H1 (cell line): ENCODE results near the gene CNIH3. TPM values are rescaled to one million over a fixed set of nuclear protein-coding genes. Genes with fewer than 3 reads are reported as not detected.

Experiments
- CTCF ChIA-PET: fragments of 300-600 bp; sonication (Branson Sonifier 250); formaldehyde crosslinking; loops from one replicate; lab custom pipeline; 2021; ENCODE audit not compliant: partially characterized antibody; lab: Charles Lee
- POLR2A ChIA-PET: fragments of 300-600 bp; sonication (Branson Sonifier 250); formaldehyde crosslinking; loops from one replicate; lab custom pipeline; 2021; ENCODE audit warnings: inconsistent platforms; ENCODE audit not compliant: partially characterized antibody; lab: Charles Lee
- DNase-seq, 2 experiments: peaks; one replicate each; pipeline versions ENCODE4 v3.0.0 to v3.0.0-alpha.2; 2010 to 2022; ENCODE audit warnings: low spot score in 2 of 2, low read depth in 1 of 2, mixed read lengths in 1 of 2
- FAIRE-seq: peaks from 2 replicates; lab custom pipeline; 2011; peaks lifted over from hg19 to GRCh38; lab: Jason Lieb, UNC
- H2AFZ ChIP-seq: 2 replicates; pipeline ENCODE4 v1.8.1; 2012; ENCODE audit warnings: low read length, inconsistent platforms
- H2AK5ac ChIP-seq: 2 replicates; pipeline ENCODE4 v1.6.1; 2013; ENCODE audit warnings: low read depth, low read length
- H2BK120ac ChIP-seq: replicated peaks from 2 replicates; pipeline ENCODE3; 2013; ENCODE audit warnings: low read depth, low read length, inconsistent platforms
- H2BK12ac ChIP-seq: 2 replicates; pipeline ENCODE4 v1.6.1; 2013; ENCODE audit warnings: low read depth, low read length
- H2BK15ac ChIP-seq: 2 replicates; pipeline ENCODE4 v1.6.1; 2013; ENCODE audit warnings: low read length
- H2BK20ac ChIP-seq: 2 replicates; pipeline ENCODE4 v1.6.1; 2013; ENCODE audit warnings: low read length
- H2BK5ac ChIP-seq: 2 replicates; pipeline ENCODE4 v1.6.1; 2013; ENCODE audit warnings: low read depth, low read length
- H3K14ac ChIP-seq: 2 replicates; pipeline ENCODE4 v1.6.1; 2013; ENCODE audit warnings: inconsistent platforms; ENCODE audit not compliant: insufficient read length
- H3K18ac ChIP-seq: 2 replicates; pipeline ENCODE4 v1.6.1; 2013; ENCODE audit warnings: low read length; ENCODE audit errors: extremely low read depth
- H3K23ac ChIP-seq: 2 replicates; pipeline ENCODE4 v1.6.1; 2013; ENCODE audit warnings: inconsistent platforms; ENCODE audit not compliant: insufficient read length
- H3K23me2 ChIP-seq: 2 replicates; pipeline ENCODE4 v1.6.1; 2013; ENCODE audit warnings: low read depth, low read length
- H3K27ac ChIP-seq: 2 replicates; pipeline ENCODE4 v1.6.1; 2011; ENCODE audit warnings: low read depth, low read length, inconsistent platforms
- H3K27me3 ChIP-seq, 4 experiments: replicated peaks in 1 of 4; 1 replicate in 1 of 4; 2 replicates in 3 of 4; pipeline versions ENCODE4 v1.6.1 to v1.8.1; 2011 to 2013; ENCODE audit warnings: low read length in 3 of 4, mild to moderate bottlenecking in 3 of 4, inconsistent platforms in 2 of 4, mixed read lengths in 2 of 4, moderate library complexity in 1 of 4; ENCODE audit not compliant: control insufficient read depth in 3 of 4, insufficient read depth in 3 of 4; ENCODE audit errors: extremely low read depth in 1 of 4
- H3K36me3 ChIP-seq, 4 experiments: 2 replicates each; pipeline versions ENCODE4 v1.6.1 to v1.8.1; 2011 to 2013; ENCODE audit warnings: mild to moderate bottlenecking in 4 of 4, low read length in 3 of 4, moderate library complexity in 2 of 4, control low read depth in 1 of 4, inconsistent platforms in 1 of 4; ENCODE audit not compliant: insufficient read depth in 4 of 4, control insufficient read depth in 2 of 4
- H3K4ac ChIP-seq: replicated peaks from 2 replicates; pipeline ENCODE3; 2013; ENCODE audit warnings: low read length, low read depth, mixed read lengths, inconsistent platforms; ENCODE audit not compliant: insufficient read length
- H3K4me1 ChIP-seq, 4 experiments: replicated peaks in 1 of 4; 1 replicate in 1 of 4; 2 replicates in 3 of 4; pipeline versions ENCODE4 v1.6.1 to v1.8.1; 2011 to 2013; ENCODE audit warnings: low read length in 3 of 4, inconsistent platforms in 2 of 4, mixed read lengths in 1 of 4; ENCODE audit not compliant: insufficient read depth in 4 of 4, control insufficient read depth in 3 of 4
- H3K4me2 ChIP-seq, 2 experiments: 2 replicates each; pipeline versions ENCODE4 v1.6.1 to v1.8.1; 2011 to 2013; ENCODE audit warnings: low read depth in 2 of 2, low read length in 2 of 2, control low read depth in 1 of 2, inconsistent platforms in 1 of 2, mild to moderate bottlenecking in 1 of 2; ENCODE audit not compliant: insufficient read depth in 1 of 2
- H3K4me3 ChIP-seq, 4 experiments: fragments of 200-600, 300-600 bp in 1 of 4; sonication (generic), shearing (Covaris generic), sonication (Bioruptor Twin) in 1 of 4; 2 replicates each; pipeline versions ENCODE4 v1.5.1 to v1.8.1; 2011 to 2016; ENCODE audit warnings: low read length in 4 of 4, low read depth in 3 of 4, control low read depth in 2 of 4, inconsistent platforms in 2 of 4, mild to moderate bottlenecking in 2 of 4, mixed read lengths in 1 of 4, moderate library complexity in 1 of 4; ENCODE audit not compliant: insufficient read depth in 2 of 4; ENCODE audit errors: extremely low read depth in 1 of 4
- H3K56ac ChIP-seq: replicated peaks from 2 replicates; pipeline ENCODE3; 2013; ENCODE audit warnings: low read depth, mild to moderate bottlenecking, mixed read lengths, low read length, inconsistent platforms; ENCODE audit not compliant: insufficient read length
- H3K79me1 ChIP-seq: 2 replicates; pipeline ENCODE4 v1.6.1; 2013; ENCODE audit warnings: low read depth, low read length, control low read depth
- H3K79me2 ChIP-seq, 2 experiments: 2 replicates each; pipeline versions ENCODE4 v1.6.1 to v1.8.1; 2012 to 2013; ENCODE audit warnings: low read length in 2 of 2, mild to moderate bottlenecking in 2 of 2, inconsistent platforms in 1 of 2; ENCODE audit not compliant: insufficient read depth in 2 of 2, control insufficient read depth in 1 of 2
- H3K9ac ChIP-seq, 4 experiments: replicated peaks in 1 of 4; 1 replicate in 1 of 4; 2 replicates in 3 of 4; pipeline versions ENCODE4 v1.6.1 to v1.8.1; 2011 to 2013; ENCODE audit warnings: low read depth in 3 of 4, low read length in 3 of 4, control low read depth in 2 of 4, mild to moderate bottlenecking in 2 of 4, moderate library complexity in 2 of 4, inconsistent platforms in 1 of 4; ENCODE audit errors: extremely low read depth in 1 of 4
- H3K9me3 ChIP-seq, 2 experiments: 2 replicates each; pipeline versions ENCODE4 v1.6.1 to v1.8.1; 2012 to 2013; ENCODE audit warnings: mild to moderate bottlenecking in 2 of 2, moderate library complexity in 2 of 2, control low read depth in 1 of 2, inconsistent platforms in 1 of 2, low read depth in 1 of 2, low read length in 1 of 2, mixed read lengths in 1 of 2; ENCODE audit not compliant: insufficient read depth in 2 of 2
- H4K20me1 ChIP-seq, 2 experiments: replicated peaks in 1 of 2; 2 replicates each; pipeline versions ENCODE3 to v1.8.1; 2011 to 2013; ENCODE audit warnings: inconsistent platforms in 2 of 2, low read length in 2 of 2, mild to moderate bottlenecking in 1 of 2; ENCODE audit not compliant: insufficient read depth in 2 of 2, control insufficient read depth in 1 of 2
- H4K5ac ChIP-seq: 2 replicates; pipeline ENCODE4 v1.6.1; 2013; ENCODE audit warnings: low read length, low read depth, mixed read lengths, inconsistent platforms; ENCODE audit not compliant: insufficient read length
- H4K8ac ChIP-seq: 2 replicates; pipeline ENCODE4 v1.8.0; 2013; ENCODE audit warnings: mild to moderate bottlenecking, moderate library complexity, low read length, inconsistent platforms; ENCODE audit not compliant: insufficient read depth; ENCODE audit errors: extremely low read depth
- H4K91ac ChIP-seq: replicated peaks from 2 replicates; pipeline ENCODE3; 2013; ENCODE audit warnings: low read length, mixed read lengths, inconsistent platforms; ENCODE audit not compliant: insufficient read length
- CHD2 ChIP-seq: IDR thresholded peaks from 2 replicates; pipeline ENCODE4 v1.6.1; 2012; ENCODE audit warnings: low read length, improper control_type of control experiment
- E2F6 ChIP-seq: IDR thresholded peaks from 2 replicates; pipeline ENCODE4 v1.6.1; 2012; ENCODE audit warnings: inconsistent platforms
- EZH2 ChIP-seq: fragments of 200-600 bp; sonication (generic); IDR thresholded peaks from 2 replicates; pipeline ENCODE4 v1.7.1; 2012; ENCODE audit warnings: low read depth, mild to moderate bottlenecking, moderate library complexity, low read length, inconsistent platforms; ENCODE audit not compliant: severe bottlenecking
- KDM4A ChIP-seq: IDR thresholded peaks from one replicate; pipeline ENCODE4 v1.7.1; 2012; ENCODE audit warnings: low read depth, mild to moderate bottlenecking, moderate library complexity, low read length, inconsistent platforms; ENCODE audit not compliant: severe bottlenecking
- MAX ChIP-seq: IDR thresholded peaks from 2 replicates; pipeline ENCODE4 v1.6.1; 2012; ENCODE audit warnings: inconsistent platforms
- RNF2 ChIP-seq: fragments of 200-900, 300-1000 bp; sonication (generic); IDR thresholded peaks from 2 replicates; pipeline ENCODE4 v1.7.1; 2016; ENCODE audit warnings: borderline replicate concordance, low read depth, mild to moderate bottlenecking, antibody characterized with exemption, low read length; ENCODE audit not compliant: poor library complexity, severe bottlenecking; ENCODE audit errors: missing control alignments
- TAF1 ChIP-seq: IDR thresholded peaks from 2 replicates; pipeline ENCODE4 v1.6.1; 2011; ENCODE audit warnings: mild to moderate bottlenecking, low read depth, low read length
- WGBS, 2 experiments: shearing (Covaris generic) in 1 of 2; methylation state at CpG; one replicate each; pipeline versions ENCODE4 v1.1.6 to v1.1.7; 2013 to 2015; ENCODE audit warnings: low lambda C conversion rate in 2 of 2, mixed read lengths in 2 of 2, inconsistent platforms in 1 of 2, low coverage in 1 of 2, missing lambda C conversion rate in 1 of 2; ENCODE audit not compliant: insufficient replicate concordance in 2 of 2, insufficient coverage in 1 of 2, insufficient read length in 1 of 2; ENCODE audit errors: extremely low coverage in 1 of 2, missing lambda C conversion rate in 1 of 2; 5-methylcytosine and 5-hydroxymethylcytosine counted together
- polyA plus RNA-seq, 7 experiments: library from polyadenylated mRNA; depleted of rRNA in 3 of 7; stranded (reverse) in 5 of 7; unstranded in 2 of 7; fragments of >200 nt in 5 of 7; fragments of 200-250 nt in 2 of 7; gene quantifications; 1 replicate in 5 of 7; 2 replicates in 1 of 7; 4 replicates in 1 of 7; pipeline versions ENCODE4 v1.2.1 to v1.2.3, GENCODE V29; 2011 to 2013; ENCODE audit warnings: missing spikeins in 2 of 7, mixed read lengths in 2 of 7
- total RNA-seq: library from RNA; stranded (reverse); fragmentation: NEBNext Ultra II Directional; extraction: Animal tissue kit (Norgen Biotek cat#: 25700); gene quantifications from 2 replicates; pipeline ENCODE4 v1.2.1, GENCODE V29; 2021

The CNIH3 gene
- total and polyA plus RNA-seq, 2 of the 8 experiments (the other 6 are each of a cell fraction or from before 2014, with no cell fraction given), result 3.7 to 5.6 TPM

GRCh38 chr1:224616756-224617409 lies 766 bp downstream of the CNIH3 start:
- peaks cover 3 to 4% of the 10 kb centered on the region in 2 experiments for H3K9me3 ChIP-seq
- no peak overlapping the region for H4K5ac ChIP-seq
- H3K9ac ChIP-seq, result no peak overlapping the region; a peak in 1 of 7 replicates
- TF ChIP-seq CHD2 (no peak), MAX (peak; percentile 92), E2F6 (peak; percentile 89), KDM4A (peak; percentile 45), TAF1 (no peak), RNF2 (peak; percentile 51), EZH2 (peak; percentile 47)
- POLR2A ChIA-PET, result interaction anchor here (0.8 to 3.1 kb wide), 4 partner anchors 9 to 26 kb away, joined by 3 to 17 read pairs (median 5); no protein-coding TSS in a partner anchor
- peaks cover 0 to 5% of the 10 kb centered on the region in 2 experiments for H4K20me1 ChIP-seq
- peaks cover 39 to 68% (median 55%) of the 10 kb centered on the region in 4 experiments for H3K27me3 ChIP-seq
- no peak overlapping the region for H3K23ac ChIP-seq
- no peak overlapping the region for H2BK15ac ChIP-seq
- H2AFZ ChIP-seq, result peak overlapping the region; percentile 31
- peak overlapping the region; percentile 70 for H3K56ac ChIP-seq
- H3K18ac ChIP-seq, result peak overlapping the region; percentile 79; the same call in 1 of the 2 replicates
- H2BK5ac ChIP-seq, result no peak overlapping the region
- peak overlapping the region; percentile 68; the same call in 1 of the 2 replicates for H2BK12ac ChIP-seq
- peak overlapping the region; percentile 20 for H4K91ac ChIP-seq
- 0 out of 2 replicates have a peak overlapping the region, but pooled peaks have one; percentile 66 for H2BK20ac ChIP-seq
- H4K8ac ChIP-seq, result 0 out of 2 replicates have a peak overlapping the region, but pooled peaks have one; percentile 77
- FAIRE-seq (no peak), DNase-seq (peak in 1 of 2 experiments; percentile 69)
- peaks cover 22% of the 10 kb centered on the region for H3K23me2 ChIP-seq
- no peak overlapping the region for H3K4ac ChIP-seq
- 3% methylated on average over 52 of the region's 52 CpGs; no CpG with 5 or more reads in 1 of the 2 experiments for WGBS, 2 experiments
- peak overlapping the region; percentile 92 to 96 for H3K4me2 ChIP-seq
- H3K36me3 ChIP-seq, result no peaks in the 10 kb centered on the region
- peak overlapping the region; percentile 25 to 65 (median 54) for H3K4me3 ChIP-seq
- 0 out of 2 replicates have a peak overlapping the region, but pooled peaks have one; percentile 2 for H2AK5ac ChIP-seq
- no peaks in the 10 kb centered on the region for H3K79me2 ChIP-seq
- no peaks in the 10 kb centered on the region for H3K79me1 ChIP-seq
- CTCF ChIA-PET, result interaction anchor here (0.7 to 2.4 kb wide), 11 partner anchors 11 to 306 kb away, joined by 3 to 13 read pairs (median 5); no protein-coding TSS in a partner anchor
- H3K14ac ChIP-seq, result no peak overlapping the region
- H3K27ac ChIP-seq, result no peak overlapping the region
- H3K4me1 ChIP-seq, result peaks cover 0 to 15% (median 11%) of the 10 kb centered on the region in 4 experiments; a peak in 6 of 7 replicates
- H2BK120ac ChIP-seq, result no peak overlapping the region
